Measurements from ENCODE around the gene SH3RF1.
A peak's percentile ranks its signal among the peaks of the same experiment; 100 is the strongest.

The SH3RF1 gene

DNA sequence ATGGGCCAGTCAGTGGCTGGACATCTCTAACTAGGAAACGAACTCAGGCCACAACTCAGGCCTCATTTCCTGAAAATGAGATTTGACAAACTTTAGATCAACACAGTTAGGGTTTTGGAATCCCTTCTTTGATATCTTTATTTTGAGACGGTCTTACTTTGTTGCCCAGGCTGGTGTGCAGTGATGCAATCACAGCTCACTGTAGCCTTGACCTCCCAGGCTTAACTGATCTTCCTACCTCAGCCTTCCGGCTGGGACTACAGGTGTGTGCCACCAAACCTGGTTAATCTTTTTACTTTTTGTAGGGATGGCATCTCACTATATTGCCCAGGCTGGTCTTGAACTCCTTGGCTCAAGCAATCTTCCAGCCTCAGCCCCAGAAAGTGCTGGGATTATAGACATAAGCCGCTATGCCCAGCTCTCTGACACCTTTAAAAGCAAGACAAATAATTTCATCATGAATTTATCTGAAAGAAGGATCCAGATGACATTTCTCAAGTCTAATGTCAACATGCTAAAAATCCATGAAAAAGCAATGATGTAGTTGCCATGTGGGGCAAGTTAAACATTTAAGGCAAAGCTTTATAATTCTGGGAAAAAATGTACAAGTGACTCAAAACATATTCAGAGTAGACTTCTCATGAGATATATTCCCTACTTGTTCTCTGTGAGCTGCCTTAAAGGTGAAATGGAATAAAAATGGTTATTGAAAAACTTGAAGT is 171.6 kb downstream of the SH3RF1 start:
- Mint-ChIP-seq H3K36me3 (ENCODE audit: low read depth) (no peaks in the 10 kb centered on the region), H3K9me3 (no peaks in the 10 kb centered on the region), H3K27ac (no peak overlapping the region), H3K4me3 (no peak overlapping the region), H3K4me1 (ENCODE audit: low read depth) (no peaks in the 10 kb centered on the region), H3K27me3 (ENCODE audit: low read depth) (no peaks in the 10 kb centered on the region)
- DNase-seq (ENCODE audit: low spot score) = no peak

DNA sequence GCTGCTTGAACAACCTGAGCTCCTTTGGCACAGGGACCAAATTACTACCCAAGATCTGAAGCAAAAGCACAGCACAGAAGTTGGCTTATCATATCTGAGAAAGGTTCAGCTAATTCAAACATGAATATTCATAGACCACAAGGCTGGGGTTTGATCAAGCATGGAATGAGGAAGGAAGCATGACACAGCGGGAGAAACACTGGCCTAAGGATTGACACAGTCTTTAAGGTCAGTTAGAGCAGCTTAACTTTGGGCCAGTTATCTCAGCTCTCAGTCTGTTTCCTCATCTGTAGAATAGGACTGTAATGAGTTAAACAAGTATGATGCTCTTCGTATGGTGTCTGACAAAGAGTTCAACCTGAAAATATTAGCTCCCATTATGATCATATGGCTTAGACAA is 172.2 kb downstream of the SH3RF1 start:
- Mint-ChIP-seq H3K27me3 (ENCODE audit: low read depth) (no peaks in the 10 kb centered on the region), H3K27ac (no peak overlapping the region), H3K4me3 (no peak overlapping the region), H3K4me1 (ENCODE audit: low read depth) (no peaks in the 10 kb centered on the region), H3K36me3 (ENCODE audit: low read depth) (no peaks in the 10 kb centered on the region), H3K9me3 (no peaks in the 10 kb centered on the region)
- DNase-seq (ENCODE audit: low spot score) = no peak

- no peak for DNase-seq (ENCODE audit: low spot score)
- H3K9me3 Mint-ChIP-seq = no peaks in the 10 kb centered on the region
- no peak overlapping the region for H3K27ac Mint-ChIP-seq
- no peaks in the 10 kb centered on the region for H3K27me3 Mint-ChIP-seq (ENCODE audit: low read depth)
- no peak overlapping the region for H3K4me3 Mint-ChIP-seq
- no peaks in the 10 kb centered on the region for H3K4me1 Mint-ChIP-seq (ENCODE audit: low read depth)
- H3K36me3 Mint-ChIP-seq (ENCODE audit: low read depth) = no peaks in the 10 kb centered on the region
Observed at GRCh38 chr4:169098054-169098497, 172.7 kb downstream of the SH3RF1 start.

DNA sequence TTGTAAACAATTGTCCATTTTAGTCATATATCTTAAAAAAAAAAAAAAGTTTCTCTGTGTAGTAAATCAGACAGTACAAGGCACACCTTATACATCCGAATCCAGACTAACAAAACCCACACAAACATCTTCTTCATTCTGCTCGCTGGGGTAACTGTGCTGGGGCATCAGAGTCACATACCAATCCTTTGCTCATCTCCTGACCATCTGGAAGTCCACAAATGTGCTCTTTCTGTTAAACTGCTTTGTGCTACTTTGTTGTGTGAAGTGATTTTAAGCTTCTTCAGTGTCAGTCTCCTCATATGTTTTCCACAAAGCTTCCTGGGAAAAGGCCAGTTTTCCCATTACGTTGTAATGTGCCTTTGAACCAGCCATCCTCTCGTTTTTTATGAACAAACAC is 174.5 kb downstream of the SH3RF1 start:
- H3K36me3 Mint-ChIP-seq (ENCODE audit: low read depth) = no peaks in the 10 kb centered on the region
- no peak for DNase-seq (ENCODE audit: low spot score)
- no peak overlapping the region for H3K27ac Mint-ChIP-seq
- no peaks in the 10 kb centered on the region for H3K9me3 Mint-ChIP-seq
- no peak overlapping the region for H3K4me3 Mint-ChIP-seq
- no peaks in the 10 kb centered on the region for H3K27me3 Mint-ChIP-seq (ENCODE audit: low read depth)
- no peaks in the 10 kb centered on the region for H3K4me1 Mint-ChIP-seq (ENCODE audit: low read depth)

- no peak overlapping the region for H3K4me3 Mint-ChIP-seq
- H3K4me1 Mint-ChIP-seq (ENCODE audit: low read depth) = no peaks in the 10 kb centered on the region
- DNase-seq (ENCODE audit: low spot score) = no peak
- H3K9me3 Mint-ChIP-seq = no peaks in the 10 kb centered on the region
- no peak overlapping the region for H3K27ac Mint-ChIP-seq
- H3K27me3 Mint-ChIP-seq (ENCODE audit: low read depth) = no peaks in the 10 kb centered on the region
- H3K36me3 Mint-ChIP-seq (ENCODE audit: low read depth) = no peaks in the 10 kb centered on the region
Observed at GRCh38 chr4:169094656-169095231, 176.0 kb downstream of the SH3RF1 start.

GRCh38 chr4:169092889-169093522 is 177.8 kb downstream of the SH3RF1 start:
- Mint-ChIP-seq H3K4me1 (ENCODE audit: low read depth) (no peaks in the 10 kb centered on the region), H3K27me3 (ENCODE audit: low read depth) (no peaks in the 10 kb centered on the region), H3K27ac (no peak overlapping the region), H3K36me3 (ENCODE audit: low read depth) (no peaks in the 10 kb centered on the region), H3K9me3 (no peaks in the 10 kb centered on the region), H3K4me3 (no peak overlapping the region)
- DNase-seq (ENCODE audit: low spot score) = no peak

DNA sequence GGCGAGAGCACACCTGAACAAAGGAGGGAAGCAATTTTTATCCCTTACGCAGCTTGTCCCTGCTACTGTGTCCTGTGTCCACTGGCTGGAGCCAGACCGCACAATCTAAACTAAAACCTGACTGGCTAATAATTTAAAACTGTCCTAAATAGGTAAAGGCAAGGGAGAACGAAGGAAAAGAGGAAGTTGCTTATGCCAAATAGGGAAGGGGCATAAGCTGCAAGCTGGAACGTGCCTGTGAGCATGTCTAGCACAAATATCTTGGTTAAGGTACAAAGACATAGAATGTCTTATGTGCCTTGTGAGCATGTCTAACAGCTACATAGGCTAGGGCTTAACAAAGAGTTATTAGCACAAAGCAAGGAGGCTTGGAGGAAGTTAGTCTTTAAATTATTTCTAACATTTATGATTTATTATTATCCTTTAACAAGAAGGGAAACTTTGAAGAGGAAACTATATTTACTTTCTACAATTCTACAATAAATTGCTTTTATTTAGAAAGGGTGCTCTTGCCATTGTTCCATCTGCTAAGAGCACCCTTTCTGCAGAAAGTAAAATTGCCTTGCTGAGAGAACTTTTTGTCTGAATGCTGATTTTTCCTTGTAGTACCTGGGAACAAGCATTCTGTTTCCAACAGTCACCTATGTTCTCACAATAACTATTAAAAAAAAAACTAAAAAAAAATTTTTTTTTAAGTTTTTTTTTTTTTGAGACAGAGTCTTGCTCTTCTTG is 180.1 kb downstream of the SH3RF1 start:
- Mint-ChIP-seq H3K4me1 (ENCODE audit: low read depth) (no peaks in the 10 kb centered on the region), H3K27me3 (ENCODE audit: low read depth) (no peaks in the 10 kb centered on the region), H3K9me3 (no peaks in the 10 kb centered on the region), H3K27ac (no peak overlapping the region), H3K4me3 (no peak overlapping the region), H3K36me3 (ENCODE audit: low read depth) (no peaks in the 10 kb centered on the region)
- DNase-seq (ENCODE audit: low spot score) = no peak

- Mint-ChIP-seq H3K27ac (no peak overlapping the region), H3K4me1 (ENCODE audit: low read depth) (no peaks in the 10 kb centered on the region), H3K4me3 (no peak overlapping the region), H3K36me3 (ENCODE audit: low read depth) (no peaks in the 10 kb centered on the region), H3K27me3 (ENCODE audit: low read depth) (no peaks in the 10 kb centered on the region), H3K9me3 (no peaks in the 10 kb centered on the region)
- DNase-seq (ENCODE audit: low spot score) = no peak
Observed at GRCh38 chr4:169089004-169089403, 181.8 kb downstream of the SH3RF1 start.

DNA sequence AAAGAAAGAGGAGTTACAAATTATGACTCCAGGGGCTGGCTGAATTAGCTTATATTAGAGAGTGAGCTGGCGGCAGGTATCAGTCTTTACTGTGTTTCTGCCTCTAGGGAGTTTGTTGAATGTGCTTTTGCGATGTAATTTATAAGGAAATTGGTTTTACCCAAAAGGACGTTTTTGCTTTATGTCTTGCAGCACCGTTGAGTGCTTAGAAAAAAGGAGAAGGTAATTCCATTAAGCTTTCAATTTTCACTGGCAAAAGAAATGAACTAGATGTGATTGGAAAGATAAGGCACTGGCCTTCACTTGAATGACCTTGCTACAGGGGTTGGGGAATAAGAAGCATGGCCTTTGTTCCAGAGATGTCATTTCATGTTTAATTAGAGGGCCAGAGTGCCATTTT is 185.8 kb downstream of the SH3RF1 start:
- H3K9me3 Mint-ChIP-seq = no peaks in the 10 kb centered on the region
- H3K36me3 Mint-ChIP-seq (ENCODE audit: low read depth) = no peaks in the 10 kb centered on the region
- H3K27ac Mint-ChIP-seq = no peak overlapping the region
- H3K4me3 Mint-ChIP-seq = no peak overlapping the region
- peaks cover 4% of the 10 kb centered on the region for H3K27me3 Mint-ChIP-seq (ENCODE audit: low read depth)
- no peak for DNase-seq (ENCODE audit: low spot score)
- peaks cover 3% of the 10 kb centered on the region for H3K4me1 Mint-ChIP-seq (ENCODE audit: low read depth)

DNA sequence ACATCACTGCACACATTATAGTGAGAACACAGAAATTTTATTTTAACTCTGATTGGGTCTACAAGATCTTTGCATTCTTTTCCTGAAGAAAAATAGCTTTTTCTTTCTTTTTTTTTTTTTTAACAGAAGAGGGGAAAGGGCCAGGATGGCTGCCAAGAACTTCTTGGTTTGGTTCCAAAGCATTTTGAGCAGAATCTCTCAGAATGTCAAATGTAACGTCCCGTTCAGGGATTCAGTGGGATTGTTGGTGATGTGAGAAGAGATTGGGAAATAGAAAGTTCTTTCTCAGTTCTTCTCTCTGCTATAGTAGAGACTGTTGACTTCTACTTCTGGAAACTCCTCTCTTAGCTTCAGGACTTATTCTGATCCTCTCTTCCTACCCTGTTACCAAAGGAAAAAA is 189.8 kb downstream of the SH3RF1 start:
- peaks cover 9% of the 10 kb centered on the region for H3K4me1 Mint-ChIP-seq (ENCODE audit: low read depth)
- no peak overlapping the region for H3K4me3 Mint-ChIP-seq
- no peaks in the 10 kb centered on the region for H3K36me3 Mint-ChIP-seq (ENCODE audit: low read depth)

GRCh38 chr4:169079942-169080827 is 190.6 kb downstream of the SH3RF1 start:
- Mint-ChIP-seq H3K27me3 (ENCODE audit: low read depth) (peaks cover 7% of the 10 kb centered on the region), H3K9me3 (no peaks in the 10 kb centered on the region), H3K4me3 (peak overlapping the region; percentile 36), H3K36me3 (ENCODE audit: low read depth) (no peaks in the 10 kb centered on the region), H3K4me1 (ENCODE audit: low read depth) (peaks cover 9% of the 10 kb centered on the region), H3K27ac (no peak overlapping the region)
- peak; percentile 16 for DNase-seq (ENCODE audit: low spot score)

More for the DNA sequence above, 189.8 kb downstream of the SH3RF1 start:
- no peak overlapping the region for H3K27ac Mint-ChIP-seq
- H3K9me3 Mint-ChIP-seq = no peaks in the 10 kb centered on the region
- no peak for DNase-seq (ENCODE audit: low spot score)
- H3K27me3 Mint-ChIP-seq (ENCODE audit: low read depth) = peaks cover 7% of the 10 kb centered on the region

DNA sequence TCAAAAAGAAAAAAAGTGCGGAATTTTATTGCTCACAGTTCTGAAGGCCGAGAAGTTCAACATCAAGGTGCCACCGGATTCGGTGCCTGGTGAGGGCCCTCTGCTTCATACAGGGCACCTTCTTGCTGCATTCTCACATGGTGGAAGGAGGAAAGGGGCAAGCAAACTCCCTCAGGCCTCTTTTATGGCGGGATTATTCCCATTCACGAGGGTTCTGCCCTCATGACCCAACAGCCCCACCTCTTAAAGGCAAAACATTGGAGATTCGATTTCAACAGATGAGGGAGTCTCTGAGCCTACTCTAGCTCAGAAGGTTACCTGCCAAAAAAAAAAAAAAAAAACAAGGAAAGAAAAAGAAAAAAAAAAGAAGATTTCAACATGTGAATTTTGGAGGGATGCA is 196.6 kb downstream of the SH3RF1 start:
- no peaks in the 10 kb centered on the region for H3K4me1 Mint-ChIP-seq (ENCODE audit: low read depth)
- H3K27me3 Mint-ChIP-seq (ENCODE audit: low read depth) = no peaks in the 10 kb centered on the region
- no peak overlapping the region for H3K4me3 Mint-ChIP-seq
- no peak for DNase-seq (ENCODE audit: low spot score)
- no peaks in the 10 kb centered on the region for H3K36me3 Mint-ChIP-seq (ENCODE audit: low read depth)
- no peaks in the 10 kb centered on the region for H3K9me3 Mint-ChIP-seq
- H3K27ac Mint-ChIP-seq = no peak overlapping the region

DNA sequence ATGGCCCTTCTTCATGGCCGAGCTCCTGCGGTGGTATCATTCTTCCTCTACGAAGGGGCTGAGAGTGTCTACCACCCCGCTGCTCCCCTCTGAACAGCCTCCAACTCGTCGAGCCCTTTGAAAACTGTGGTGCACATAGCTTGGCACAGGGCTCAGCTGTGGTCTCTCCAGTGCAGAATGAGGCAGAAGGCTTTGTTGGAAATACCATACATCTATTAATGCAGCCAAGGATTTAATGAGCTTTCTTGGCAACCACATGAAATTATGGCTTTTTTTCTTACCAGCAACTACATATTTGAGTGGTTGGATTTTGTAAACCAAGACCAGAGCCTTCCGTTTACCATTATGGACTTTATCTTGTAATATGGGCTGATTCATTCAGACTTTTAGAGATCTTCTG is 199.0 kb downstream of the SH3RF1 start:
- no peaks in the 10 kb centered on the region for H3K9me3 Mint-ChIP-seq
- no peak overlapping the region for H3K4me3 Mint-ChIP-seq
- no peak overlapping the region for H3K27ac Mint-ChIP-seq
- DNase-seq (ENCODE audit: low spot score) = no peak
- no peaks in the 10 kb centered on the region for H3K27me3 Mint-ChIP-seq (ENCODE audit: low read depth)
- no peaks in the 10 kb centered on the region for H3K4me1 Mint-ChIP-seq (ENCODE audit: low read depth)
- H3K36me3 Mint-ChIP-seq (ENCODE audit: low read depth) = no peaks in the 10 kb centered on the region

All from T-helper 2 cell treated with Interferon-gamma antibody and Interleukin-4, amounts not matched to agents 5 μg/mL and 100 μg/mL, for 36 hours (primary cell).